GM12873 (cell line): ENCODE results near the gene CYP27B1.

Experiments used
- TF ChIP-seq, protein P1 (sequence below): IDR thresholded peaks from 2 replicates; pipeline ENCODE4 v1.5.1; 2012; ENCODE audit warnings: low read depth, mild to moderate bottlenecking, moderate library complexity, low read length, control low read depth; ENCODE audit not compliant: insufficient read depth; ENCODE audit errors: missing control alignments

The CYP27B1 gene

GRCh38 chr12:57745485-57745881 lies 21.4 kb downstream of the CYP27B1 start:
- TF ChIP-seq, protein P1, sequence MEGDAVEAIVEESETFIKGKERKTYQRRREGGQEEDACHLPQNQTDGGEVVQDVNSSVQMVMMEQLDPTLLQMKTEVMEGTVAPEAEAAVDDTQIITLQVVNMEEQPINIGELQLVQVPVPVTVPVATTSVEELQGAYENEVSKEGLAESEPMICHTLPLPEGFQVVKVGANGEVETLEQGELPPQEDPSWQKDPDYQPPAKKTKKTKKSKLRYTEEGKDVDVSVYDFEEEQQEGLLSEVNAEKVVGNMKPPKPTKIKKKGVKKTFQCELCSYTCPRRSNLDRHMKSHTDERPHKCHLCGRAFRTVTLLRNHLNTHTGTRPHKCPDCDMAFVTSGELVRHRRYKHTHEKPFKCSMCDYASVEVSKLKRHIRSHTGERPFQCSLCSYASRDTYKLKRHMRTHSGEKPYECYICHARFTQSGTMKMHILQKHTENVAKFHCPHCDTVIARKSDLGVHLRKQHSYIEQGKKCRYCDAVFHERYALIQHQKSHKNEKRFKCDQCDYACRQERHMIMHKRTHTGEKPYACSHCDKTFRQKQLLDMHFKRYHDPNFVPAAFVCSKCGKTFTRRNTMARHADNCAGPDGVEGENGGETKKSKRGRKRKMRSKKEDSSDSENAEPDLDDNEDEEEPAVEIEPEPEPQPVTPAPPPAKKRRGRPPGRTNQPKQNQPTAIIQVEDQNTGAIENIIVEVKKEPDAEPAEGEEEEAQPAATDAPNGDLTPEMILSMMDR: no peak

DNA sequence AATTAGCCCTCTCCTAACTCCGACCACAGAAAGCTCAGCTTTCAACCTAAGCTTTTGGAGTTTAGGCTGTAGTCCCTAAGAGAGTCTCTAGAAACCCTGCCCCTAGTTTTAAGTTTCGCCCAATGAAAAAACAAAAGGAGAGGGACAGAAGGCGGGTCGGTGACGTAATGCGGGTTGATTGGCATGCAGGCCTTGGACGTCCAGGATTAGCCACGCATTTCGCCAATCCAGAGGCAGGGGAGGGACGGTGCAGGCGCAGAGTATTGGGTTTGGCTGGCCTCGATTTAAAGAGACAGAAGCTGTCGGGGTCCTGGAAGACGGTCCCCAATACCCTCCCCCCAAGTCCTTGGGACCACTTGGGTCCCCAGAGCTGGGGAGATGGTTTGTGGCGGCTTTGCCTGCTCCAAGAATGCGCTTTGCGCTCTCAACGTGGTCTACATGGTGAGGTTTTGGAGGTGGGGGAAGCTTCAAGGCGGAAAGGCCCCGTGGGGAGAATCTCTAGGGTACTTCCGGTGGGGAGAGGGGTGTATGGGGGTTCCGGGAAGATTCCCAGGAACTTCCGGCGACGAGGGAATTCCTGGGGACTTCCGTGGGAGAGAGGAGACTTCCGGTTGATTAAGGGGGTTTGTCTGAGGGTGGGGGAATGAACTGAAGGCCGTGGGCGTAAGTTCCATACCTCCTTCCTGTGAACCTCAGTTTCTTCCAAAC lies 21.9 kb downstream of the CYP27B1 start, which contains the start of gene TSPAN31:
TSS of gene TSPAN31 (plus strand) at position 263 of the 708 bp plus-strand sequence. CDS start at position 379, 116 bp downstream.
- TF ChIP-seq, protein P1: no peak

- TF ChIP-seq, protein P1: no peak
Observed at GRCh38 chr12:57744194-57744776, 22.6 kb downstream of the CYP27B1 start.

DNA sequence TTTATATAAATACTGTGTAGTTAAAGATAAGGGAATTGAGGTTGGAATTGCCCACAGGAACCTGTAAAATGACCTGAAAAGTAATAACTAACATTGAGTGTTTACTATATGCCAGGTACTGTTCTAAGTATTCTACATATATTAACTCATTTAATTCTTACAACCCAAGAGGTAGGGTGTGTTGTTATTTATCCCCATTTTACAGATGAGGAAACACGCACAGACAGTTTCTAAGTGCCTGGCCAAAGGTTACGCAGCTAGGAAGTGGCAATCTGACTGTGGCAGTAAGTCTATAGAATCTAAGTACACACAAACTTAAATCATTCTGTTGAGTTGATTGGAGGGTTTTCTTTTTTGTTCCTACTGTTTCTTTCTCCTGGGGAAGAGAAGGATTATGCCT lies 23.1 kb downstream of the CYP27B1 start:
- TF ChIP-seq, protein P1: no peak

GRCh38 chr12:57741844-57742738 lies 24.8 kb downstream of the CYP27B1 start:
- TF ChIP-seq, protein P1: peak; percentile 75

DNA sequence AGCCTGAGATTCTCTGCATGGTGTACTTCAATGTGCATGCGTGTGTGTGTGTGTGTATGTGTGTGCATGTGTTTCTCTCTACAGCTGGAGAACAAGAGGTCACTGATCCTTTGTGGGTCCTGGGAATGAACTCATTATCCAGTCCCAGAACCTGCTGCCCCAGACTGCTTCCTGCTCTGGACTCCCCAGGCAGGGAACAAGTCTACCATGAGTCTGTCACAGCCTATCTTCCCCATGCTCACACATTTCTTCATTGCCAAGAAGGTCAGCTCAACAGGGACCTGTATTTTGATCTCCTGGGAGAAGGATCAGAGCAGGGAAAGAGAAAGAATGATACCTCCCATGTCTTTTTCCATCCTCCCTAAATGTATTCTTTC lies 25.5 kb downstream of the CYP27B1 start:
- TF ChIP-seq, protein P1: no peak
